ENCODE measurements around the gene EPB42. TPM values are rescaled to one million over a fixed set of nuclear protein-coding genes. Genes with fewer than 3 reads are reported as not detected.

The EPB42 gene
- total RNA-seq, 1 experiment from 2014 or later: not detected

GRCh38 chr15:43251871-43252250 is 31.0 kb upstream of the EPB42 start:
- no peak for DNase-seq (ENCODE audit: low read depth, low spot score)

More at GRCh38 chr15:43251871-43252250, 31.0 kb upstream of the EPB42 start:
- ChIA-PET CTCF (no interaction called here), RAD21 (ENCODE audit: low non-redundant PET in 1 of 2, low total read pairs in 2 of 2, uncharacterized antibody in 2 of 2, unreplicated experiment in 2 of 2) (no interaction called here), POLR2A (no interaction called here)
- Histone ChIP-seq H3K9me3 (ENCODE audit: control insufficient read depth in 1 of 2, insufficient read depth in 1 of 2, low read depth in 1 of 2, low read length in 2 of 2) (no peaks in the 10 kb centered on the region), H3K9ac (ENCODE audit: low read length) (no peak overlapping the region), H2AFZ (ENCODE audit: low read depth, low read length, poor library complexity, severe bottlenecking) (no peak overlapping the region), H3K4me3 (replicated peaks in 1 of 2; ENCODE audit: low read depth in 1 of 2, low read length in 2 of 2) (no peak overlapping the region), H3K27ac (ENCODE audit: low read depth, low read length) (no peak overlapping the region), H4K20me1 (ENCODE audit: insufficient read depth) (no peaks in the 10 kb centered on the region), H3K9me2 (ENCODE audit: insufficient read depth) (no peaks in the 10 kb centered on the region), H3K36me3 (ENCODE audit: control insufficient read depth in 1 of 2, insufficient read depth in 2 of 2, low read length in 2 of 2) (no peaks in the 10 kb centered on the region), H3K27me3 (ENCODE audit: insufficient read depth, low read length) (no peaks in the 10 kb centered on the region), H3K4me2 (ENCODE audit: low read length) (no peak overlapping the region), H3K79me2 (ENCODE audit: insufficient read depth, low read length) (no peaks in the 10 kb centered on the region), H3K4me1 (ENCODE audit: control insufficient read depth in 1 of 2, insufficient read depth in 2 of 2, low read length in 2 of 2) (no peaks in the 10 kb centered on the region; a peak in 1 of 4 replicates)
- no peak for ATAC-seq
- intact Hi-C loops (cut with micrococcal nuclease): no loop called here
- TF ChIP-seq EGR1 (IDR thresholded peaks at IDR 0.05; ENCODE audit: low read depth) (no peak), TCF7L2 (IDR thresholded peaks at IDR 0.05; ENCODE audit: borderline replicate concordance, extremely low read depth, insufficient read depth, insufficient read length) (no peak), REST (IDR thresholded peaks at IDR 0.05; ENCODE audit: low read depth) (no peak), SP1 (IDR thresholded peaks at IDR 0.05; ENCODE audit: low read depth) (no peak), MAX (IDR thresholded peaks at IDR 0.05) (no peak), CBX3 (IDR thresholded peaks at IDR 0.05; ENCODE audit: low read depth) (no peak), JUND (IDR thresholded peaks at IDR 0.05) (no peak), ELF1 (IDR thresholded peaks at IDR 0.05; ENCODE audit: borderline replicate concordance, low read depth) (no peak), ATF3 (IDR thresholded peaks at IDR 0.05) (no peak), ZBTB33 (IDR thresholded peaks at IDR 0.05; ENCODE audit: extremely low read depth, insufficient replicate concordance, low read length) (no peak), RAD21 (IDR thresholded peaks at IDR 0.05; ENCODE audit: low read depth) (no peak), SRF (IDR thresholded peaks at IDR 0.05; ENCODE audit: low read depth) (no peak), FOSL1 (IDR thresholded peaks at IDR 0.05; ENCODE audit: low read depth) (no peak), CEBPB (IDR thresholded peaks at IDR 0.05; ENCODE audit: low read depth) (no peak), ZFX (IDR thresholded peaks at IDR 0.05) (no peak), ZNF274 (IDR thresholded peaks at IDR 0.05; ENCODE audit: low read depth, low read length) (no peak), EZH2 (IDR thresholded peaks at IDR 0.05) (no peak), YY1 (IDR thresholded peaks at IDR 0.05; ENCODE audit: extremely low read depth, insufficient replicate concordance, low read depth, low read length) (no peak), EZH2phosphoT487 (IDR thresholded peaks at IDR 0.05; ENCODE audit: borderline replicate concordance) (no peak)
- TF ChIP-seq, protein P1, sequence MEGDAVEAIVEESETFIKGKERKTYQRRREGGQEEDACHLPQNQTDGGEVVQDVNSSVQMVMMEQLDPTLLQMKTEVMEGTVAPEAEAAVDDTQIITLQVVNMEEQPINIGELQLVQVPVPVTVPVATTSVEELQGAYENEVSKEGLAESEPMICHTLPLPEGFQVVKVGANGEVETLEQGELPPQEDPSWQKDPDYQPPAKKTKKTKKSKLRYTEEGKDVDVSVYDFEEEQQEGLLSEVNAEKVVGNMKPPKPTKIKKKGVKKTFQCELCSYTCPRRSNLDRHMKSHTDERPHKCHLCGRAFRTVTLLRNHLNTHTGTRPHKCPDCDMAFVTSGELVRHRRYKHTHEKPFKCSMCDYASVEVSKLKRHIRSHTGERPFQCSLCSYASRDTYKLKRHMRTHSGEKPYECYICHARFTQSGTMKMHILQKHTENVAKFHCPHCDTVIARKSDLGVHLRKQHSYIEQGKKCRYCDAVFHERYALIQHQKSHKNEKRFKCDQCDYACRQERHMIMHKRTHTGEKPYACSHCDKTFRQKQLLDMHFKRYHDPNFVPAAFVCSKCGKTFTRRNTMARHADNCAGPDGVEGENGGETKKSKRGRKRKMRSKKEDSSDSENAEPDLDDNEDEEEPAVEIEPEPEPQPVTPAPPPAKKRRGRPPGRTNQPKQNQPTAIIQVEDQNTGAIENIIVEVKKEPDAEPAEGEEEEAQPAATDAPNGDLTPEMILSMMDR (IDR thresholded peaks at IDR 0.05 in 2 of 3, conservative IDR thresholded peaks at IDR 0.05 in 1 of 3; ENCODE audit: borderline replicate concordance in 1 of 3, insufficient read depth in 1 of 3, low read depth in 2 of 3, low read length in 2 of 3): no peak
- no TSS peak for BruUV-seq (replicated peaks)

Measured in HCT116 (cell line).